GM12878 (cell line): Measurements from ENCODE around the gene PPP1R12B. TPM values are rescaled to one million over a fixed set of nuclear protein-coding genes. Genes with fewer than 3 reads are reported as not detected.

Source experiments
- ATAC-seq: fragments of 200-7000 bp; cut with Tn5 transposase; 3 replicates; pipeline ENCODE4 v1.9.1; 2020; ENCODE audit warnings: mild to moderate bottlenecking, moderate library complexity
- BruUV-seq: library from RNA; stranded (reverse); fragments of 400-500 nt; replicated peaks from 2 replicates; lab custom pipeline; 2021; lab: Mats Ljungman, UMichigan
- CTCF ChIA-PET: fragments of 300-600 bp; sonication (Branson Sonifier 250); formaldehyde crosslinking; extraction: SDS; loops from one replicate; lab custom pipeline; 2021; ENCODE audit warnings: inconsistent platforms; lab: Yijun Ruan, JAX
- POLR2A ChIA-PET: fragments of 350-600 bp; formaldehyde crosslinking; extraction: SDS; loops from one replicate; lab custom pipeline; 2021; ENCODE audit warnings: inconsistent platforms; lab: Charles Lee
- RAD21 ChIA-PET: fragments of 300-600 bp; sonication (Branson Sonifier 250); formaldehyde crosslinking; loops from one replicate; lab custom pipeline; 2023; ENCODE audit warnings: antibody characterized with exemption; ENCODE audit not compliant: unreplicated experiment; lab: Charles Lee
- SMC1A ChIA-PET: fragments of 300-600 bp; sonication (Branson Sonifier 250); formaldehyde crosslinking; loops from one replicate; lab custom pipeline; 2023; ENCODE audit not compliant: unreplicated experiment, uncharacterized antibody; lab: Charles Lee
- DNase-seq: peaks from one replicate; pipeline ENCODE4 v3.0.0-alpha.2; 2011; ENCODE audit warnings: low read depth, low spot score
- FAIRE-seq: peaks from 3 replicates; lab custom pipeline; 2011; peaks lifted over from hg19 to GRCh38; lab: Jason Lieb, UNC
- H2AFZ ChIP-seq: 2 replicates; pipeline ENCODE4 v1.6.0; 2011; ENCODE audit warnings: low read depth, low read length, control low read depth; ENCODE audit not compliant: control insufficient read depth
- H3K27ac ChIP-seq: 2 replicates; pipeline ENCODE4 v1.5.1; 2011; ENCODE audit warnings: control low read depth; ENCODE audit not compliant: control insufficient read depth, insufficient read depth
- H3K27me3 ChIP-seq, 2 experiments: replicated peaks in 1 of 2; 2 replicates each; pipeline versions ENCODE4 v1.6.0 to v1.6.1; 2011; ENCODE audit warnings: low read length in 1 of 2; ENCODE audit not compliant: control insufficient read depth in 2 of 2, insufficient read depth in 2 of 2
- H3K36me3 ChIP-seq, 2 experiments: 2 replicates each; pipeline ENCODE4 v1.5.1; 2011; ENCODE audit warnings: low read length in 1 of 2; ENCODE audit not compliant: control insufficient read depth in 2 of 2, insufficient read depth in 2 of 2
- H3K4me1 ChIP-seq: 2 replicates; pipeline ENCODE4 v1.6.1; 2011; ENCODE audit warnings: mild to moderate bottlenecking, low read length, moderate library complexity, mixed read lengths; ENCODE audit not compliant: control insufficient read depth, insufficient read depth
- H3K4me2 ChIP-seq: 2 replicates; pipeline ENCODE4 v1.6.0; 2011; ENCODE audit warnings: control low read depth; ENCODE audit not compliant: control insufficient read depth, insufficient read depth
- H3K4me3 ChIP-seq: fragments of 200-600 bp; sonication (generic); 2 replicates; pipeline ENCODE4 v1.5.1; 2016
- H3K79me2 ChIP-seq: 2 replicates; pipeline ENCODE4 v1.6.0; 2011; ENCODE audit warnings: low read length; ENCODE audit not compliant: control insufficient read depth, insufficient read depth
- H3K9ac ChIP-seq: 2 replicates; pipeline ENCODE4 v1.8.0; 2011; ENCODE audit warnings: low read length, control low read depth, mixed read lengths; ENCODE audit not compliant: control insufficient read depth, insufficient read depth
- H3K9me3 ChIP-seq: replicated peaks from 3 replicates; pipeline ENCODE4 v1.5.1; 2011; ENCODE audit warnings: mild to moderate bottlenecking, low read length; ENCODE audit not compliant: control insufficient read depth, insufficient read depth
- H4K20me1 ChIP-seq: 2 replicates; pipeline ENCODE4 v1.6.0; 2011; ENCODE audit not compliant: control insufficient read depth, insufficient read depth
- BCL11A ChIP-seq: IDR thresholded peaks from 2 replicates; pipeline ENCODE4 v1.6.1; 2011; ENCODE audit warnings: low read depth, low read length
- BCL3 ChIP-seq: IDR thresholded peaks from 2 replicates; pipeline ENCODE4 v1.6.1; 2011; ENCODE audit warnings: borderline replicate concordance, low read depth, mild to moderate bottlenecking, moderate library complexity, low read length; ENCODE audit not compliant: insufficient read depth, poor library complexity, severe bottlenecking
- CBX3 ChIP-seq: fragments of 200-600 bp; sonication (generic); IDR thresholded peaks from 2 replicates; pipeline ENCODE4 v1.6.1; 2016; ENCODE audit warnings: low read depth, borderline replicate concordance
- MEF2B ChIP-seq: fragments of 450-650 bp; IDR thresholded peaks from 2 replicates; pipeline ENCODE4 v1.6.1; 2018; ENCODE audit warnings: mild to moderate bottlenecking, moderate library complexity; ENCODE audit not compliant: partially characterized antibody, poor library complexity, severe bottlenecking
- PML ChIP-seq: IDR thresholded peaks from 2 replicates; pipeline ENCODE4 v1.6.1; 2012; ENCODE audit warnings: low read length, inconsistent platforms
- SP1 ChIP-seq: IDR thresholded peaks from one replicate; pipeline ENCODE4 v1.6.1; 2011; ENCODE audit warnings: low read depth, low read length
- SPI1 ChIP-seq: IDR thresholded peaks from 2 replicates; pipeline ENCODE4 v1.6.1; 2011; ENCODE audit warnings: low read depth, mild to moderate bottlenecking, low read length, moderate library complexity, borderline replicate concordance; ENCODE audit not compliant: insufficient read depth
- SUZ12 ChIP-seq: fragments of 200-600 bp; sonication (generic); IDR thresholded peaks from one replicate; pipeline ENCODE4 v1.6.1; 2018; ENCODE audit warnings: antibody characterized with exemption, mild to moderate bottlenecking; ENCODE audit not compliant: unreplicated experiment
- in situ Hi-C: fragments of 300-500 bp; cut with MboI; formaldehyde crosslinking; loops from 9 replicates; pipeline ENCODE4 v1.14.3; 2018; ENCODE audit warnings: mixed read lengths
- intact Hi-C: fragments of 100-400 bp; cut with micrococcal nuclease; formaldehyde crosslinking; loops from one replicate; pipeline ENCODE4 v1.14.2; 2022; ENCODE audit not compliant: unreplicated experiment
- polyA plus RNA-seq, 11 experiments: library from polyadenylated mRNA; depleted of rRNA in 4 of 11; unstranded in 6 of 11; stranded (reverse) in 5 of 11; fragments of >200 nt; fragmentation: Nextera tagmentation in 4 of 11; fragmentation: Illumina TruSeq in 1 of 11; extraction: Ambion mirVana in 4 of 11; extraction: Trizol in 1 of 11; gene quantifications; 1 replicate in 1 of 11; 2 replicates in 10 of 11; pipeline versions ENCODE4 v1.2.1 to v1.2.3, GENCODE V29; 2011 to 2016; ENCODE audit warnings: inconsistent platforms in 2 of 11, missing spikeins in 2 of 11, low read depth in 1 of 11
- total RNA-seq, 4 experiments: library from RNA; depleted of rRNA in 3 of 4; stranded (reverse); fragments of >200 nt in 3 of 4; fragmentation: Illumina TruSeq in 1 of 4; extraction: Trizol in 1 of 4; gene quantifications; 2 replicates each; pipeline versions ENCODE4 v1.2.1 to v1.2.3, GENCODE V29; 2013 to 2021

The PPP1R12B gene
- total and polyA plus RNA-seq, 10 of the 15 experiments (the other 5 are each of a cell fraction or from before 2014, with no cell fraction given): 0.29 to 9.4 (median 4.7) TPM

- FAIRE-seq (no peak), ATAC-seq (no peak), DNase-seq (no peak)
- Histone ChIP-seq H3K9ac (no peak overlapping the region), H3K27me3 (no peaks in the 10 kb centered on the region), H3K9me3 (no peaks in the 10 kb centered on the region), H3K4me3 (no peak overlapping the region), H3K27ac (no peak overlapping the region), H3K4me2 (no peak overlapping the region), H4K20me1 (no peaks in the 10 kb centered on the region), H3K79me2 (no peaks in the 10 kb centered on the region), H3K36me3 (no peaks in the 10 kb centered on the region), H2AFZ (no peak overlapping the region), H3K4me1 (no peaks in the 10 kb centered on the region)
- RAD21 ChIA-PET: no interaction called here
- in situ Hi-C loops (no loop called here), intact Hi-C loops (no loop called here)
- BruUV-seq: no TSS peak
- TF ChIP-seq SPI1: no peak
- no peak for TF ChIP-seq SUZ12
- TF ChIP-seq PML: no peak
- TF ChIP-seq MEF2B: no peak
- TF ChIP-seq BCL3: no peak
- TF ChIP-seq SP1: no peak
- no peak for TF ChIP-seq CBX3
- no peak for TF ChIP-seq BCL11A
- CTCF ChIA-PET: interaction anchor here (1.5 kb wide), 1 partner anchor 11 kb away, joined by 6 read pairs; no protein-coding TSS in a partner anchor
- POLR2A ChIA-PET: interaction anchor here (0.6 kb wide), 1 partner anchor 17 kb away, joined by 3 read pairs; no protein-coding TSS in a partner anchor
- SMC1A ChIA-PET: no interaction called here
Measured at GRCh38 chr1:202355944-202356553, 7.5 kb downstream of the PPP1R12B start.
